Progenitor cell of endocrine pancreas (in vitro differentiated cells): ENCODE measurements around the gene LRP6. TPM values are rescaled to one million over a fixed set of nuclear protein-coding genes. Genes with fewer than 3 reads are reported as not detected.

Experiments
- DNase-seq: peaks from one replicate; pipeline ENCODE4 v3.0.0; 2021; ENCODE audit warnings: low spot score; ENCODE audit not compliant: unreplicated experiment
- H3K27ac Mint-ChIP-seq: 2 replicates; pipeline ENCODE4 v1.8.0; 2021; ENCODE audit warnings: mild to moderate bottlenecking, moderate library complexity, mixed read lengths
- H3K27me3 Mint-ChIP-seq: 2 replicates; pipeline ENCODE4 v1.8.0; 2021; ENCODE audit warnings: mixed read lengths
- H3K36me3 Mint-ChIP-seq: 2 replicates; pipeline ENCODE4 v1.8.0; 2022; ENCODE audit warnings: mixed read lengths; ENCODE audit not compliant: insufficient read depth
- H3K4me1 Mint-ChIP-seq: 2 replicates; pipeline ENCODE4 v1.8.0; 2021; ENCODE audit warnings: low read depth, mixed read lengths
- H3K4me3 Mint-ChIP-seq: 2 replicates; pipeline ENCODE4 v1.8.0; 2021; ENCODE audit warnings: low read depth, mild to moderate bottlenecking, moderate library complexity, mixed read lengths
- H3K9me3 Mint-ChIP-seq: 2 replicates; pipeline ENCODE4 v1.8.0; 2021; ENCODE audit warnings: low read depth, mixed read lengths
- CTCF ChIP-seq: fragments of 200-600 bp; sonication (generic); IDR thresholded peaks from one replicate; pipeline ENCODE4 v1.5.0; 2021; ENCODE audit warnings: antibody characterized with exemption, mild to moderate bottlenecking; ENCODE audit not compliant: unreplicated experiment
- total RNA-seq: library from RNA; stranded (reverse); gene quantifications from 2 replicates; pipeline ENCODE4 v1.2.1, GENCODE V29; 2021

LRP6 gene
- total RNA-seq, 1 donor from 2014 or later = 163 TPM

DNA sequence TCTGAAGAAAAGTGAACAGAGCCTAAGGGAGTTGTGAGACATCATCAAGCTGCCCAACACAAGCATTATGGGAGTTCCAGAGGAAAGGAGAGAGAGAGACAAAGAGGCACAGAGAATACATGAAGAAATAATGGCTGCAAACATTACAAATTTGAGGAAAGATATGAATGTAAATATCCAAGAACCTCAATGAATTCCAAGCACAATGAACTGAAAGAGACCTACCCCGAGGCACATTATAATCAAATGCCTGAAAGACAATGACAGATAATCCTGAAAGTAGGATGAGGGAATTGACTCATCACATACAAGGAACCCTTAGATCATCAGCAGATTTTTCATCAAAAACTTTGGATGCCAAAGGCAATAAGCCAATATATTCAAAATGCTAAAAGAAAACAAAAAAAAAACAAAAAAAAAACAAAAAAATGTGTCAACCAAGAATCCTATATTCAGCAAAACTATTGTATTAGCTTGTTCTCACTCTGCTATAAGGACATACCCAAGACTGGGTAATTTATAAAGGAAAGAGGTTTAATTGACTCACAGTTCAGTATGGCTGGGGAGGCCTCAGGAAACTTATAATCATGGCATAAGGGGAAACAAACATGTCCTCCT lies 158.3 kb downstream of the LRP6 start:
- Mint-ChIP-seq H3K9me3 (peaks cover 34% of the 10 kb centered on the region), H3K27ac (peak overlapping the region; percentile 38), H3K27me3 (no peaks in the 10 kb centered on the region), H3K36me3 (peaks cover 69% of the 10 kb centered on the region), H3K4me3 (no peak overlapping the region), H3K4me1 (peaks cover 18% of the 10 kb centered on the region)
- TF ChIP-seq CTCF = no peak
- DNase-seq = no peak

- H3K27ac Mint-ChIP-seq = peak overlapping the region; percentile 69
- peaks cover 64% of the 10 kb centered on the region for H3K36me3 Mint-ChIP-seq
- DNase-seq = no peak
- no peaks in the 10 kb centered on the region for H3K27me3 Mint-ChIP-seq
- no peak for TF ChIP-seq CTCF
- H3K9me3 Mint-ChIP-seq = peaks cover 30% of the 10 kb centered on the region
- H3K4me1 Mint-ChIP-seq = peaks cover 18% of the 10 kb centered on the region
- no peak overlapping the region for H3K4me3 Mint-ChIP-seq
Observed at GRCh38 chr12:12107678-12108077, 159.2 kb downstream of the LRP6 start.

DNA sequence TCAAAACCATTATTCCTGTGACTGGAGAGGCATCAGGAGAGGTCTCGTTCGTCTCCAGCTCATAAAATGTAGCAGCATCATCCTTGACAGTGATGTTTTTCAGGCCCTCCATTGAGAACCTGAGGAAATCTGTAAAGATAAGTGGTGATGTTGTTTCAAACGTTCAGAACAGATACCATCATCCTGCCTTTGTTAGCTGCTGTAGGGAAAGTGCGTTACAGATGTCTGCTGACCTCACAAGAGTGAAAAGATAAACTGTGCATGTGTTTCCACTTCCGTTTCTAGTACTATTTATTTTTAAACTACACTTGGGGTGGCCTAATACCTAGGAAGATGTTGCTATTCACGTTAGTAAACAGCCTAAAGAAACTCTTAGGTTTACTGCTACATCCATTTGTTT lies 167.7 kb downstream of the LRP6 start:
- peaks cover 44% of the 10 kb centered on the region for H3K36me3 Mint-ChIP-seq
- no peaks in the 10 kb centered on the region for H3K27me3 Mint-ChIP-seq
- DNase-seq = no peak
- peaks cover under 1% of the 10 kb centered on the region for H3K9me3 Mint-ChIP-seq
- peaks cover 3% of the 10 kb centered on the region for H3K4me1 Mint-ChIP-seq
- H3K27ac Mint-ChIP-seq = no peak overlapping the region
- no peak for TF ChIP-seq CTCF
- H3K4me3 Mint-ChIP-seq = no peak overlapping the region

GRCh38 chr12:12098691-12099015 lies 168.2 kb downstream of the LRP6 start:
- Mint-ChIP-seq H3K36me3 (peaks cover 40% of the 10 kb centered on the region), H3K27ac (no peak overlapping the region), H3K4me3 (no peak overlapping the region), H3K9me3 (no peaks in the 10 kb centered on the region), H3K4me1 (peaks cover 3% of the 10 kb centered on the region), H3K27me3 (no peaks in the 10 kb centered on the region)
- TF ChIP-seq CTCF = no peak
- no peak for DNase-seq

GRCh38 chr12:12097891-12098690 lies 168.8 kb downstream of the LRP6 start:
- Mint-ChIP-seq H3K4me3 (no peak overlapping the region), H3K4me1 (peaks cover 3% of the 10 kb centered on the region), H3K36me3 (peaks cover 36% of the 10 kb centered on the region), H3K27me3 (no peaks in the 10 kb centered on the region), H3K9me3 (no peaks in the 10 kb centered on the region), H3K27ac (no peak overlapping the region)
- TF ChIP-seq CTCF = no peak
- no peak for DNase-seq
